ENCODE measurements around the gene FBXL12.

Gene FBXL12

DNA sequence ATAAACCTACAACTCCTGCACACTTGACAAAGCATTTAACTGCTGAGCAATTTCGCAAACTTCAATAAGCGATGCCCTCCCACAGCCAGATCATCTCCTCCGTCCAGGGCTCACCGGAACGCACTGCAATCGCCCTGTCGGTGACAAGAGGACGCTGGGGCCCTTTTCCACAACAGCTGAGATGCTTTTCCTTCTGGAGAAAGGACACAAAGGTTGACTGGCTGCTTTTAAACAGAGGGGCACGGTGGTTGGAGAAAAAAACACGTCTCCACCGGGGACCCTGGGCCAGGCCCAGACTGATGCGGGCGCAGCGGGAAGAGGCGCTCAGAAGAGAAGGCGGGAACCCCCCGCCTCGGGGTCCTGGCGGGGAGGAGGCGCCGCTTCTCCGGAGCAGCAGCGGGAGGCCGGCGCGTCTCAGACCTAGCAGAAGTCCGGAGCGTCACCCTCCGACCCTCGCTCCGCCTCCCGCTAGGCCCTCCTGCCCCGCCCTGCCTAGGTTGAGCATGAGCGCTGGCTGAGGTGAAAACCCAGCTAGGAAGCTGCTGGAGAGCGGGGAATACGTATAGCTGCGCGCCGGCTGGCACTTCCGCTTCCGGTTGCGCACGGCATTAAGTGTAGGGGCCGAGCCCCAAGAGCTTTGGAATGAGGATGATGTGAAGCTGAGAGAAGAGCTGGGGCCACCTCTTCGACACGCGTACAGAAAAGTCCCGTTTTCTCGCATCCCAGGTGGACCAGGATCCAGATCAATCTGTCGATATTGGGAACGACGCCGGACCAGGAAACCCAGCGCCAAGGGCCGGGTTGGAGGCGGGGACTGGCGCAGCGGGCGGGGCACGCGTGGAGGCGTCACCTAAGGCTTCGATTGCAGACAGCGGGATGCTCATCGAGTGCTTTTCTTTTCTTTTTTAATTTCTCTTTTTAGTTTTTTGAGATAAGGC is 50.4 kb downstream of the FBXL12 start, which contains the start of gene ZNF846:
Gene ZNF846 (minus strand): TSS at position 564 of the 938 bp plus-strand sequence. CDS start 3,788 bp downstream, outside the sequence.
- Histone ChIP-seq H3K9ac (ENCODE audit: low read length) (peak within 1 kb of the TSS; percentile 83), H2AFZ (ENCODE audit: low read length) (peak within 1 kb of the TSS; percentile 4), H3K4me3 (ENCODE audit: low read depth, low read length, poor library complexity, severe bottlenecking) (peak within 1 kb of the TSS; percentile 73), H3K9me3 (ENCODE audit: low read length) (peaks cover 2% of the 10 kb centered on the region; the same call in 1 of the 2 replicates), H3K4me1 (ENCODE audit: insufficient read depth, low read length, severe bottlenecking) (peaks cover 16% of the 10 kb centered on the region), H3K27ac (ENCODE audit: low read depth, low read length, poor library complexity, severe bottlenecking) (peak within 1 kb of the TSS; percentile 71), H3K9me2 (ENCODE audit: low read depth, low read length) (no peaks in the 10 kb centered on the region), H3K4me2 (ENCODE audit: low read length) (peak within 1 kb of the TSS; percentile 76), H4K20me1 (ENCODE audit: insufficient read depth, low read length) (no peaks in the 10 kb centered on the region), H3F3A (ENCODE audit: insufficient read depth, low read length) (no peaks in the 10 kb centered on the region), H3K36me3 (ENCODE audit: insufficient read depth, low read length) (peaks cover 9% of the 10 kb centered on the region), H3K79me2 (ENCODE audit: insufficient read depth, low read length) (no peaks in the 10 kb centered on the region), H3K27me3 (ENCODE audit: insufficient read depth, low read length) (no peaks in the 10 kb centered on the region)
- no peak for TF ChIP-seq EZH2 (IDR thresholded peaks at IDR 0.05; ENCODE audit: borderline replicate concordance, low read length)
- TF ChIP-seq, protein P1, sequence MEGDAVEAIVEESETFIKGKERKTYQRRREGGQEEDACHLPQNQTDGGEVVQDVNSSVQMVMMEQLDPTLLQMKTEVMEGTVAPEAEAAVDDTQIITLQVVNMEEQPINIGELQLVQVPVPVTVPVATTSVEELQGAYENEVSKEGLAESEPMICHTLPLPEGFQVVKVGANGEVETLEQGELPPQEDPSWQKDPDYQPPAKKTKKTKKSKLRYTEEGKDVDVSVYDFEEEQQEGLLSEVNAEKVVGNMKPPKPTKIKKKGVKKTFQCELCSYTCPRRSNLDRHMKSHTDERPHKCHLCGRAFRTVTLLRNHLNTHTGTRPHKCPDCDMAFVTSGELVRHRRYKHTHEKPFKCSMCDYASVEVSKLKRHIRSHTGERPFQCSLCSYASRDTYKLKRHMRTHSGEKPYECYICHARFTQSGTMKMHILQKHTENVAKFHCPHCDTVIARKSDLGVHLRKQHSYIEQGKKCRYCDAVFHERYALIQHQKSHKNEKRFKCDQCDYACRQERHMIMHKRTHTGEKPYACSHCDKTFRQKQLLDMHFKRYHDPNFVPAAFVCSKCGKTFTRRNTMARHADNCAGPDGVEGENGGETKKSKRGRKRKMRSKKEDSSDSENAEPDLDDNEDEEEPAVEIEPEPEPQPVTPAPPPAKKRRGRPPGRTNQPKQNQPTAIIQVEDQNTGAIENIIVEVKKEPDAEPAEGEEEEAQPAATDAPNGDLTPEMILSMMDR (IDR thresholded peaks at IDR 0.05; ENCODE audit: low read length): no peak

Measured in OCI-LY1 (cell line).